Gastroesophageal sphincter (tissue), 3 donors: ENCODE data around the gene LPCAT1.

Experiments
- EP300 ChIP-seq: sonication (generic); formaldehyde crosslinking; IDR thresholded peaks from one replicate; pipeline ENCODE4 v1.6.1; 2017; ENCODE audit warnings: antibody characterized with exemption, mild to moderate bottlenecking
- POLR2A ChIP-seq, 2 donors: fragments of 450-650 bp; IDR thresholded peaks; one replicate each; pipeline ENCODE4 v1.6.1; 2017; ENCODE audit warnings: antibody characterized with exemption in 2 of 2, mild to moderate bottlenecking in 2 of 2, moderate library complexity in 1 of 2
- POLR2AphosphoS5 ChIP-seq: sonication (generic); formaldehyde crosslinking; IDR thresholded peaks from one replicate; pipeline ENCODE4 v1.6.1; 2017; ENCODE audit warnings: antibody characterized with exemption
- TF ChIP-seq, protein P1 (sequence below), 4 experiments: fragments of 200-600 bp in 2 of 4; fragments of 450-650 bp in 2 of 4; sonication (generic) in 1 of 4; IDR thresholded peaks; one replicate each; pipeline ENCODE4 v1.5.1; 2017 to 2019; ENCODE audit warnings: antibody characterized with exemption in 4 of 4, mild to moderate bottlenecking in 2 of 4, moderate library complexity in 2 of 4

DNA sequence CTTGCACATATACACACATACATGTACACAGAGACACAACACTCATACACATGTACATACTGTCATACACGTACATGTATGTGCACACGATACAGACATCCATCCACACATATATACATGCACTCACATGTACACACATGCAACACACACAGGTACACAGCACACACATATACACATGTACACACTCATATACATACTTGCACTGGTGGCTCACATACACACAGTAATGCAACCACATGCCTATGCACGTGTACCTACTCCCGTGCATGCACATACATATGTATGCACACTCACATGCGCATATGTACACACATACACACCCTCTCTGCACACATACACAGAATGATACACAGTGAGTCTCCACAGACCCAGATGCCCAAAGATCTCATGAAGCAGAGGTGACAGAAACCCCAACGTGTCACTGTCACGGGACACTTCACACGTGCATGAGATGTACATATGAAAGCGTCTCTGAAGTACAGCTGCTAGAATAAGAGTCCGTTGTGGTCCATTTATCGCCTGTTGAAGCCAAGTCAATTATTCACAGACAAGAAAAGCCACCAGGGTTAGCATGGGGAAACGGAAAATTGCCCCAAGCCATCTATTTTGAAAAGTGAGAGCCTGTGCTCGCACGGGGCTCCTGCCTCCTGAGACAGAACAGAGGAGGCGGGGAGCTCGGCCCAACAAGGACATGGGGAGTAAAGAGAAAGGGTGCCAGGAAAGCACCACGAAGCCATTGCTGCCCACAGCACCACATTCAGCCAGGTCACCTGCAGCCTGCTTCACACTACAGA, 24.9 kb downstream of the LPCAT1 start:
- TF ChIP-seq, protein P1, sequence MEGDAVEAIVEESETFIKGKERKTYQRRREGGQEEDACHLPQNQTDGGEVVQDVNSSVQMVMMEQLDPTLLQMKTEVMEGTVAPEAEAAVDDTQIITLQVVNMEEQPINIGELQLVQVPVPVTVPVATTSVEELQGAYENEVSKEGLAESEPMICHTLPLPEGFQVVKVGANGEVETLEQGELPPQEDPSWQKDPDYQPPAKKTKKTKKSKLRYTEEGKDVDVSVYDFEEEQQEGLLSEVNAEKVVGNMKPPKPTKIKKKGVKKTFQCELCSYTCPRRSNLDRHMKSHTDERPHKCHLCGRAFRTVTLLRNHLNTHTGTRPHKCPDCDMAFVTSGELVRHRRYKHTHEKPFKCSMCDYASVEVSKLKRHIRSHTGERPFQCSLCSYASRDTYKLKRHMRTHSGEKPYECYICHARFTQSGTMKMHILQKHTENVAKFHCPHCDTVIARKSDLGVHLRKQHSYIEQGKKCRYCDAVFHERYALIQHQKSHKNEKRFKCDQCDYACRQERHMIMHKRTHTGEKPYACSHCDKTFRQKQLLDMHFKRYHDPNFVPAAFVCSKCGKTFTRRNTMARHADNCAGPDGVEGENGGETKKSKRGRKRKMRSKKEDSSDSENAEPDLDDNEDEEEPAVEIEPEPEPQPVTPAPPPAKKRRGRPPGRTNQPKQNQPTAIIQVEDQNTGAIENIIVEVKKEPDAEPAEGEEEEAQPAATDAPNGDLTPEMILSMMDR (IDR thresholded peaks at IDR 0.05): no peak
- TF ChIP-seq POLR2A (IDR thresholded peaks at IDR 0.05) (no peak), POLR2AphosphoS5 (no peak), EP300 (no peak)
